ENCODE results near the gene PLEKHA7.
"Not testable (repeated sequence)": the region's sequence is repeated elsewhere in the genome, so short reads cannot be mapped to it uniquely, and the experiment has no call there.

The PLEKHA7 gene

DNA sequence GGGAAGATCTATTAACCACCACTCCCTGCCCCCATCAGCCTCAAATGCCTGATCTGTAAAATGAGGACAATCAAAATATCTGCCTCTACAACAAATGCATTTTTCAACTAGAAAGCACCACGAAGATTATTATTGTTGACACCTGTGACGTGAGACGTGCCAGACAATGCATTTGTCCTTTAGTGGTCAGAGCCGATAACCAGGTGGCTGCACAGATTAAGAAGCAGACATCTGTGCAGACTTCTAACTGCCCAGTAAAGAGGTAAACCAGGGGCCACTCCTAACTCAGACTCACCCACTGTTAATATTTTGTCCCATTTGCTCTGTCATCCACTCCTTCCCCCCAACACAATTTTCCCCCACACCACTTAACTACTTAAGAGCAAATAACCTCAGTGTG, 11.7 kb downstream of the PLEKHA7 start:
- no peaks in the 10 kb centered on the region for H3K9me3 ChIP-seq

DNA sequence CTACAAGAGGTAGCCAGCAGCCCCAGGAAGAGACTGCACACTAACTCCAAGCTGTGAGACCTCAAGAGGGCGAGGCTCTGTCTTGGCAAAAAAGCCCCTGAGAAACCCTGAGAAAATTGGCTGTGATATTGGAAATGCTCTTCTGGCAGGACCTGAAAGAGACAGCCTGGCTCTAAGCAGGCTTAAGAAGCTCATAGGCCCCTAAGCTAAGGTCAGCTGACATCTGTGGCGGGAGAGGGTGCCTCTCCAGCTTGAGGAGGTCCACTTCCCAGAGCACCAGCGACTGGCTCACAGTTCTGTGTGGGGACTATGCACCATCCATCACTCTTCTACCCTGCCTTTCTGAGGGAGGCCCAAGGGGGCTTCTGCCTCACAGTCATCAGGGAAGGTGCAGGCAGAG, 12.4 kb downstream of the PLEKHA7 start:
- Histone ChIP-seq H3K27me3 (no peaks in the 10 kb centered on the region), H3K27ac (no peak overlapping the region), H3K9me3 (no peaks in the 10 kb centered on the region), H3K4me3 (no peak overlapping the region), H3K36me3 (no peaks in the 10 kb centered on the region), H3K4me1 (peaks cover 0 to 4% (median 0%) of the 10 kb centered on the region in 4 donors)
- no peak for TF ChIP-seq CTCF (IDR thresholded peaks at IDR 0.05)
- no peak for DNase-seq
- intact Hi-C loops (cut with DNase I; ENCODE audit: low total_unique reads) = no loop called here

More for the DNA sequence above, 11.7 kb downstream of the PLEKHA7 start:
- intact Hi-C loops (cut with DNase I; ENCODE audit: low total_unique reads) = no loop called here
- no peak for DNase-seq
- H3K4me3 ChIP-seq = no peak overlapping the region
- H3K27ac ChIP-seq = no peak overlapping the region
- TF ChIP-seq CTCF (IDR thresholded peaks at IDR 0.05) = no peak
- H3K36me3 ChIP-seq = no peaks in the 10 kb centered on the region
- H3K27me3 ChIP-seq = no peaks in the 10 kb centered on the region
- H3K4me1 ChIP-seq = peaks cover 0 to 4% (median 0%) of the 10 kb centered on the region in 4 donors

GRCh38 chr11:17000987-17001386, 13.2 kb downstream of the PLEKHA7 start:
- no peak for TF ChIP-seq CTCF (IDR thresholded peaks at IDR 0.05)
- intact Hi-C loops (cut with DNase I; ENCODE audit: low total_unique reads) = no loop called here

DNA sequence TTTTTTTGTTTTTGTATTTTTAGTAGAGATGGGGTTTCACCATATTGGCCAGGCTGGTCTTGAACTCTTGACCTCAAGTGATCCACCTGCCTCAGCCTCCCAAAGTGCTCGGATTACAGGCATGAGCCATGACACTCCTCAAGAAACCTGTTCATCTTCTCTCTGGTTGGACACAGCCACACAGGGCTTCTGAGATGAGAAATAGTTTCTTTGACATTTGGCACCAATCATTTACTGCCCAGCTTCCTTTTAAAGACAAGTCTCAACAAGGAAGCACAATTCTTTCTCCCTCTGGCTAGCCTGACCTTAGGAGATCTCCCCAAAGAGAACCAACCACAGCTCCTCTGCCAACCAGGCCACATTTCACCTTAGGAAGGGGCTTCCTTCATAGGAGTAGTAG, 14.0 kb downstream of the PLEKHA7 start:
- H3K4me1 ChIP-seq; H3K4me3 ChIP-seq; H3K36me3 ChIP-seq; H3K27ac ChIP-seq; DNase-seq; H3K9me3 ChIP-seq; H3K27me3 ChIP-seq; intact Hi-C loops (cut with DNase I; ENCODE audit: low total_unique reads): not testable (repeated sequence)

More at GRCh38 chr11:17000987-17001386, 13.2 kb downstream of the PLEKHA7 start:
- no peaks in the 10 kb centered on the region for H3K27me3 ChIP-seq
- DNase-seq = no peak
- no peak overlapping the region for H3K27ac ChIP-seq
- H3K9me3 ChIP-seq = no peaks in the 10 kb centered on the region
- no peak overlapping the region for H3K4me3 ChIP-seq
- H3K4me1 ChIP-seq = peaks cover 0 to 9% (median 0%) of the 10 kb centered on the region in 4 donors
- no peaks in the 10 kb centered on the region for H3K36me3 ChIP-seq

- Histone ChIP-seq H3K9me3 (no peaks in the 10 kb centered on the region), H3K36me3 (no peaks in the 10 kb centered on the region), H3K4me1 (peaks cover 0 to 14% (median 0%) of the 10 kb centered on the region in 4 donors), H3K4me3 (no peak overlapping the region), H3K27me3 (no peaks in the 10 kb centered on the region), H3K27ac (no peak overlapping the region)
- TF ChIP-seq CTCF (IDR thresholded peaks at IDR 0.05) = no peak
- DNase-seq = no peak
- intact Hi-C loops (cut with DNase I; ENCODE audit: low total_unique reads) = no loop called here
These were observed 15.1 kb downstream of the PLEKHA7 start for GRCh38 chr11:16999116-16999515.

DNA sequence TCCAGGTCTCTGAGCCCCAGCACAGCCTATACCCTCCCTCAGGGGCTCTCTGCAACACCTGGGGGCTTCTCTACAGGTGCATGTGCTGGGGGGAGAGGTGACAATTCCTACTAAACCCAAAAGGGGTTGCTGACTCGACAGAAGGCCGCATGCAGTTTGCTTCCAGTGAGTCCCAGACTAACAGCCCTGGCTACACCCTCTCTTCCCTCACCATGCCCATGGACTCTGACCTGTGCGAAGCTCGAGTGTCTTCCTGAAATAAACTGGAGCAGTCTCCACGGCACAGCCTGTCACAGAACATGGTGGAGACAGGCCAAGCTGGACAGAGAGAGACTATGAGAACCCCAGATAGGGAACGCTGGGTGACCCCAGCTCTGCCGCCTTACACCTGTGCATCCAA, 16.6 kb downstream of the PLEKHA7 start:
- Histone ChIP-seq H3K9me3 (no peaks in the 10 kb centered on the region), H3K36me3 (no peaks in the 10 kb centered on the region), H3K4me1 (peaks cover 0 to 14% (median 0%) of the 10 kb centered on the region in 4 donors), H3K27ac (no peak overlapping the region), H3K4me3 (no peak overlapping the region), H3K27me3 (no peaks in the 10 kb centered on the region)
- no peak for TF ChIP-seq CTCF (IDR thresholded peaks at IDR 0.05)
- no peak for DNase-seq
- intact Hi-C loops (cut with DNase I; ENCODE audit: low total_unique reads) = no loop called here

Measured in tibial artery (tissue), 4 donors.